ENCODE measurements around the gene DMD. TPM values are rescaled to one million over a fixed set of nuclear protein-coding genes. Genes with fewer than 3 reads are reported as not detected.

Gene DMD
- total and polyA plus RNA-seq, 2 donors (not counting 1 experiment from before 2014, with no cell fraction given), result 2.0 to 51.8 TPM

DNA sequence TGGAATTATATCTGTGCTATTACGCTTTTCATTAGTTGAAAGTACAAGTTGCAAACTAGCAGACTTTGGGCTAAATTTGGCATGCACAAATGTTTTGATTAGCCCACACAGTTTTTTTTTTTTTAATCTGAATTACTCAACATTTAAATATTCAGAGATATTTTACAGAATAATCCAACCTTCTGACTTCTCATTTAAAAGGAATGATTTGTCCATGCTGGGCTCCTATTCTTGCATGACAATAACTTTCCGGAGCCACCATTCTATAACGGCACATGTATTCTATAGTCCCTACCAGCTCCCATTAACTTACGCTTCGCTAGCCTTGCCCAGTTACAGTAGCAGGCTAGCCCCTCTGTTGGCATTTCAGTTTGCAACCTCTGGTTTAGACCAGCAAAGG, 1920.2 kb downstream of the DMD start:
- H3K9ac ChIP-seq (ENCODE audit: low read length), result no peak overlapping the region
- WGBS (ENCODE audit: insufficient coverage), result no CpG with 5 or more reads among the region's 5 CpGs
- no peaks in the 10 kb centered on the region for H3K4me1 ChIP-seq (ENCODE audit: control insufficient read depth in 2 of 2, insufficient read depth in 2 of 2, low read length in 2 of 2)
- H4K20me1 ChIP-seq (ENCODE audit: control insufficient read depth, insufficient read depth, low read length, poor library complexity, severe bottlenecking), result no peaks in the 10 kb centered on the region
- DNase-seq (no peak), ATAC-seq (ENCODE audit: low read depth) (no peak)
- POLR2A ChIA-PET, result no interaction called here
- no peak overlapping the region for H3K4me3 ChIP-seq (ENCODE audit: control extremely low read depth in 1 of 5, extremely low read depth in 1 of 5, insufficient read depth in 1 of 5, low read depth in 2 of 5, low read length in 4 of 5)
- no peaks in the 10 kb centered on the region for H3K36me3 ChIP-seq (replicated peaks in 1 of 2; ENCODE audit: control extremely low read depth in 1 of 2, control insufficient read depth in 1 of 2, extremely low read depth in 1 of 2, insufficient read depth in 2 of 2, low read length in 1 of 2)
- intact Hi-C loops (cut with micrococcal nuclease), result loop anchor here (5.0 kb wide), 1 partner anchor 319 kb away; no protein-coding TSS in a partner anchor
- H3K27ac Mint-ChIP-seq, result no peak overlapping the region
- H3K9me3 Mint-ChIP-seq (ENCODE audit: insufficient read depth), result no peaks in the 10 kb centered on the region
- H3K27me3 Mint-ChIP-seq, result no peaks in the 10 kb centered on the region
- no peak overlapping the region for H3K27ac ChIP-seq (ENCODE audit: low read length in 2 of 2)
- CTCF ChIA-PET, result interaction anchor here (0.8 to 6.2 kb wide), 4 partner anchors 10 to 254 kb away, joined by 3 to 109 read pairs (median 5); no protein-coding TSS in a partner anchor
- TF ChIP-seq, protein P1, sequence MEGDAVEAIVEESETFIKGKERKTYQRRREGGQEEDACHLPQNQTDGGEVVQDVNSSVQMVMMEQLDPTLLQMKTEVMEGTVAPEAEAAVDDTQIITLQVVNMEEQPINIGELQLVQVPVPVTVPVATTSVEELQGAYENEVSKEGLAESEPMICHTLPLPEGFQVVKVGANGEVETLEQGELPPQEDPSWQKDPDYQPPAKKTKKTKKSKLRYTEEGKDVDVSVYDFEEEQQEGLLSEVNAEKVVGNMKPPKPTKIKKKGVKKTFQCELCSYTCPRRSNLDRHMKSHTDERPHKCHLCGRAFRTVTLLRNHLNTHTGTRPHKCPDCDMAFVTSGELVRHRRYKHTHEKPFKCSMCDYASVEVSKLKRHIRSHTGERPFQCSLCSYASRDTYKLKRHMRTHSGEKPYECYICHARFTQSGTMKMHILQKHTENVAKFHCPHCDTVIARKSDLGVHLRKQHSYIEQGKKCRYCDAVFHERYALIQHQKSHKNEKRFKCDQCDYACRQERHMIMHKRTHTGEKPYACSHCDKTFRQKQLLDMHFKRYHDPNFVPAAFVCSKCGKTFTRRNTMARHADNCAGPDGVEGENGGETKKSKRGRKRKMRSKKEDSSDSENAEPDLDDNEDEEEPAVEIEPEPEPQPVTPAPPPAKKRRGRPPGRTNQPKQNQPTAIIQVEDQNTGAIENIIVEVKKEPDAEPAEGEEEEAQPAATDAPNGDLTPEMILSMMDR (IDR thresholded peaks at IDR 0.05), result no peak
- no peak for TF ChIP-seq EZH2 (IDR thresholded peaks at IDR 0.05; ENCODE audit: borderline replicate concordance, insufficient read depth, low read depth, low read length, poor library complexity, severe bottlenecking)
- H3K4me1 Mint-ChIP-seq, result no peaks in the 10 kb centered on the region
- no peak overlapping the region for H2AFZ ChIP-seq (ENCODE audit: insufficient read depth, low read depth, low read length, poor library complexity, severe bottlenecking)
- no peaks in the 10 kb centered on the region for H3K79me2 ChIP-seq (ENCODE audit: control insufficient read depth, insufficient read depth, low read length)
- H3K4me2 ChIP-seq (replicated peaks; ENCODE audit: low read depth, low read length, poor library complexity, severe bottlenecking), result no peak overlapping the region
- no peaks in the 10 kb centered on the region for H3K9me3 ChIP-seq (ENCODE audit: control extremely low read depth in 1 of 3, control insufficient read depth in 2 of 3, insufficient read depth in 1 of 3, low read length in 2 of 3)
- no peak overlapping the region for H3K4me3 Mint-ChIP-seq
- H3K27me3 ChIP-seq (replicated peaks in 1 of 4; ENCODE audit: control extremely low read depth in 1 of 4, control insufficient read depth in 3 of 4, insufficient read depth in 4 of 4, low read length in 3 of 4), result no peaks in the 10 kb centered on the region

DNA sequence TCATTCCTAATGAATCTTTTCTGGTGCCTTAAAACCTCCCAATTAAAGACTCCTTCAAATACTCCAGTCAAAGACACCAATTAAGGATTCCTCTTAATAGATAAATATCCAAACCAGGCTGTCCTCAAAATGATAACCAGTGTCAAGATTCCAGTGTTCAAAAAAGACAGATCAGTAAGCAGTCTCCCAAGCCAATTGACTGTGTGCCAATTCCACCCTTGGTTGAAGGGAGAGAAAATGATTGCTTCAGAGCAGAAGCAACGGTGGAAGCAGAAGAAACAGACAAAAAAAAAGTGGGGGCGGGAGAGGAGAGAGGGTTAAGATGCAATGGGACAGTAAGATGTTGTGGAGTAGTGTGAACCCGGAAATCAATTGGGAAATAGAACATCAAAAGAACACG, 1923.5 kb downstream of the DMD start:
- no peak overlapping the region for H3K9ac ChIP-seq (ENCODE audit: low read length)
- ChIA-PET CTCF (interaction anchor here (1.7 kb wide), 1 partner anchor 74 kb away, joined by 5 read pairs; no protein-coding TSS in a partner anchor), POLR2A (no interaction called here)
- H3K9me3 Mint-ChIP-seq (ENCODE audit: insufficient read depth), result no peaks in the 10 kb centered on the region
- H2AFZ ChIP-seq (ENCODE audit: insufficient read depth, low read depth, low read length, poor library complexity, severe bottlenecking), result no peak overlapping the region
- no peak overlapping the region for H3K4me3 ChIP-seq (ENCODE audit: control extremely low read depth in 1 of 5, extremely low read depth in 1 of 5, insufficient read depth in 1 of 5, low read depth in 2 of 5, low read length in 4 of 5)
- no peak overlapping the region for H3K27ac Mint-ChIP-seq
- H3K4me1 ChIP-seq (ENCODE audit: control insufficient read depth in 2 of 2, insufficient read depth in 2 of 2, low read length in 2 of 2), result no peaks in the 10 kb centered on the region
- no peak overlapping the region for H3K4me3 Mint-ChIP-seq
- TF ChIP-seq, protein P1 (IDR thresholded peaks at IDR 0.05), result no peak
- no peak for TF ChIP-seq EZH2 (IDR thresholded peaks at IDR 0.05; ENCODE audit: borderline replicate concordance, insufficient read depth, low read depth, low read length, poor library complexity, severe bottlenecking)
- H3K4me2 ChIP-seq (replicated peaks; ENCODE audit: low read depth, low read length, poor library complexity, severe bottlenecking), result no peak overlapping the region
- DNase-seq (no peak), ATAC-seq (ENCODE audit: low read depth) (no peak)
- H3K9me3 ChIP-seq (ENCODE audit: control extremely low read depth in 1 of 3, control insufficient read depth in 2 of 3, insufficient read depth in 1 of 3, low read length in 2 of 3), result no peaks in the 10 kb centered on the region
- H3K27me3 ChIP-seq (replicated peaks in 1 of 4; ENCODE audit: control extremely low read depth in 1 of 4, control insufficient read depth in 3 of 4, insufficient read depth in 4 of 4, low read length in 3 of 4), result no peaks in the 10 kb centered on the region
- H3K79me2 ChIP-seq (ENCODE audit: control insufficient read depth, insufficient read depth, low read length), result no peaks in the 10 kb centered on the region
- H3K4me1 Mint-ChIP-seq, result no peaks in the 10 kb centered on the region
- H3K27me3 Mint-ChIP-seq, result no peaks in the 10 kb centered on the region
- WGBS (ENCODE audit: insufficient coverage), result no CpG with 5 or more reads among the region's 4 CpGs
- no peaks in the 10 kb centered on the region for H4K20me1 ChIP-seq (ENCODE audit: control insufficient read depth, insufficient read depth, low read length, poor library complexity, severe bottlenecking)
- H3K36me3 ChIP-seq (replicated peaks in 1 of 2; ENCODE audit: control extremely low read depth in 1 of 2, control insufficient read depth in 1 of 2, extremely low read depth in 1 of 2, insufficient read depth in 2 of 2, low read length in 1 of 2), result no peaks in the 10 kb centered on the region
- intact Hi-C loops (cut with micrococcal nuclease), result no loop called here
- H3K27ac ChIP-seq (ENCODE audit: low read length in 2 of 2), result no peak overlapping the region
